Measurements from ENCODE around the gene FNDC3A.

DNA sequence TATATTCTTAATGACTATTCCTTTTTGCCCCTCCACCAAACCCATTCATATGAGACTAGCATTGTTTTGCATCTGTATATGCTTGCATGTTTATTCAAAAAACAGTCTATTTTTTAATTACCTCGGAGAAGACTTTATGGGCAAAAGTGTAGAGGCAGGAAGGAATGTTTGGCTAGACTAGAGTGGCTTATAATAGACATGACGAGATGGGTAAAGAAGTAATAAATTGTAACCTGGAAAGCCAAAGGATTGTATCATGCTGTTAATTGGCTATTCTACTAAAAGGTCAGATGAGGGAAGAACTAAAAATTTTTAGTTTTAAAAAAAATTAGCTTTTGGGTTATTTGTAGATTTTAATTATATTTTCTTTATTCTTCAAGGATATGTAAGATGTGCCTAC is 91.1 kb downstream of the FNDC3A start:
- TF ChIP-seq, protein P1, sequence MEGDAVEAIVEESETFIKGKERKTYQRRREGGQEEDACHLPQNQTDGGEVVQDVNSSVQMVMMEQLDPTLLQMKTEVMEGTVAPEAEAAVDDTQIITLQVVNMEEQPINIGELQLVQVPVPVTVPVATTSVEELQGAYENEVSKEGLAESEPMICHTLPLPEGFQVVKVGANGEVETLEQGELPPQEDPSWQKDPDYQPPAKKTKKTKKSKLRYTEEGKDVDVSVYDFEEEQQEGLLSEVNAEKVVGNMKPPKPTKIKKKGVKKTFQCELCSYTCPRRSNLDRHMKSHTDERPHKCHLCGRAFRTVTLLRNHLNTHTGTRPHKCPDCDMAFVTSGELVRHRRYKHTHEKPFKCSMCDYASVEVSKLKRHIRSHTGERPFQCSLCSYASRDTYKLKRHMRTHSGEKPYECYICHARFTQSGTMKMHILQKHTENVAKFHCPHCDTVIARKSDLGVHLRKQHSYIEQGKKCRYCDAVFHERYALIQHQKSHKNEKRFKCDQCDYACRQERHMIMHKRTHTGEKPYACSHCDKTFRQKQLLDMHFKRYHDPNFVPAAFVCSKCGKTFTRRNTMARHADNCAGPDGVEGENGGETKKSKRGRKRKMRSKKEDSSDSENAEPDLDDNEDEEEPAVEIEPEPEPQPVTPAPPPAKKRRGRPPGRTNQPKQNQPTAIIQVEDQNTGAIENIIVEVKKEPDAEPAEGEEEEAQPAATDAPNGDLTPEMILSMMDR (IDR thresholded peaks at IDR 0.05), result no peak
- TF ChIP-seq EZH2phosphoT487 (IDR thresholded peaks at IDR 0.05) (no peak), EZH2 (IDR thresholded peaks at IDR 0.05) (no peak)

Data from neural progenitor cell (in vitro differentiated cells).